GM18870 (cell line): ENCODE results near the gene SAMHD1.
"Not testable (repeated sequence)": the region's sequence is repeated elsewhere in the genome, so short reads cannot be mapped to it uniquely, and the experiment has no call there.

Experiments
- ATAC-seq: cut with Tn5 transposase; IDR thresholded peaks from one replicate; pipeline ENCODE4 v1.9.1; 2021; ENCODE audit warnings: moderate library complexity; ENCODE audit not compliant: unreplicated experiment

SAMHD1 gene

DNA sequence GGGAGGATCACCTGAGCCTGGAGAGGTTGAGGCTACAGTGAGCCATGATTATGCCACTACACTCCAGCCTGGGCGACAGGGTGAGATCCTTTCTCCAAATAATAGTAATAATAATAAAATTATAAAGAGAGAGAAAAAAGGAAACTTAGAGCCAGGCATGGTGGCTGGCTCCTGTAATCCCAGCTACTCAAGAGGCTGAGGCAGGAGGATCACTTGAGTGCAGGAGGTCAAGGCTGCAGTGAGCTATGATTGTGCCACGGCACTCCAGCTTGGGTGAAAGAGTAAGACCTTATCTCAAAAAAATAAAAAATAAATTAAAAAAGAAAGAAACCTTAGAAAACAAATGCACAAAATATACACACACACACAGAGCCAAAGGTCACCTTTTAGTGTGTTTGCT lies 5.2 kb upstream of the SAMHD1 start:
- ATAC-seq = no peak

DNA sequence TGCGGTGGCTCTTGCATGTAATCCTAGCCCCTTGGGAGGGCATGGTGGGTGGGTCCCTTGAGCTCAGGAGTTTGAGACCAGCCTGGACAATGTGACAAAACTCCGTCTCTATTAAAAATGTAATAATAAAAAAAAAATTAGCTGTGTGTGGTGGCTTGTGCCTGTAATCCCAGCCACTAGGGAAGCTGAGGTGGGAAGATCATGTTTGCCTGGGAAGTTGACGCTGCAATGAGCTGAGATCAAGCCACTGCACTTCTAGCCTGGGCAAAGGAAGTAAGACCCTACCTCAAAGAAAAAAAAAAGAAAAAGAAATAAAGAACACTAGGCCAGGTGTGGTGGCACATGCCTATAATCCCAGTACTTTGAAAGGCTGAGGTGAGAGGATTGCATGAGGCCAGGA lies 4.5 kb upstream of the SAMHD1 start:
- ATAC-seq = no peak

DNA sequence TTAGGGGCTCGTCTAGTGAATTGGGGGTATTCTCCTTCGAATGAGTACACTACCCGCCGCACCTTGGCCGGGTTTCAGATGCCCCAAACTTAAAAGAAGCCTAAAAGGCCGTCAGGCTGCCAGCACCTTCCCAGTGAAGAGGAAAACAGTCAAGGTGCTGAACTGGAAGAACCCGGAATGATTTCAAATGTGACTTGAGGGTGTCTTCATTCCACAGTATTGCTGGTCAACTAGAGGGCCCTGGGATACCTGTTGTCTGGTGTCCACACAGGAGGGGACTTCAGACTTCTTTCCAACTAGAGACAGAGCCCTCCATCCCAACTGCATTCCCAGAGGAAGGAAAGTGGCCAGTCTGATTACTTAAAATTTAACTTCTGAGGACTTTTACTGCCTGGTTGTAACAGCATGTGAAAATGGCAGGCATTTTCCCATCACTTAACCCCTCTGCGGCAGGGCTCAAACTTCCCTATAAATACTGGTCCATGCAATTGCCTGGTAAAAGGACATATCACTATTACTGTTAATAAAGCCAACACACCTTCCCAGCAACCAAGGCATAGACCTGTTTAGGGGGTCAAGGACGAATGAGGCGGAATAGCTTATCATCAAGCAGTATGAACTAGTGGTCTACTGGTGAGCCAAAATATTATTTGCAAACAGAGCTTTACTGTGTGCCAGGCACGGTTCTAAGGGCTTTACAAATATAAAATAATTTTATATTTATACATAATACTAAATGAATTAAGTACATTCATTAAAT lies 651 bp upstream of the SAMHD1 start:
- ATAC-seq = no peak

DNA sequence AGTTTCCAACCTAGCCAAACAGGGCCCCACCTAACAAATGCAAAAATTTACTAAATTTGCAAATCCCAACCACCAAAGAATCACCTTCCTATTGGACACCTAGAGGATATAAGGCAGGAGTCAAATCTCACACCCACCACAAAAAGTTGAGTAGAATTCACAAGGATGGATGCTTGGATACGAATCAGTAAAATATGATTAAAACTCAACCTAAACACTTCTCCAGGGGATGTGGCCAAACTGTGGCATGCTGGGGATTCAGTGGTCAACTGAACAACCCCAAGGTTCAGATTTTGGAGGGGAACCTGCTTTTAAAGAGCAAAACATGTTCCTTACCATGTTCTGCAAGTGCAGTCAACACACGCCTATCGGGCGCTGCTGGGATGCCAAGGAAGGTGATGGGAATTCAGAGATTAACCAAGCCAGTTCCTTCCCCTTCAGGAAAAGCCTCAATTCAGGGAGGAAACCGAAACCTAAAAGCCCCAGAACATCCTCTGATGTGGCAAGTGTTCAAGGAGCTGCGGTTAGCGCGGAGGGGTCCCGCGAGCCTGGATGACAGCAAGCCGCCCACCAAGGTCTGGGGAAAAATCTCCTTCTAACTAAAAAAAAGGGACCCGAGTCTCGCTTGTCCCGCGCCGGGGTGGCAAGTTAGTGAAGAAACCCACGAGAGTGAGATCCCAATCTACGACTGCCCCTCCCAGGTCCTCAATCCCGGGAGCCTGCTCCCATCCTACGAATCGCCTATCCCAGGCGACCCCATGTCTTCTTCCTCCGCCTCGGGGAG lies 902 bp downstream of the SAMHD1 start:
- ATAC-seq = no peak

DNA sequence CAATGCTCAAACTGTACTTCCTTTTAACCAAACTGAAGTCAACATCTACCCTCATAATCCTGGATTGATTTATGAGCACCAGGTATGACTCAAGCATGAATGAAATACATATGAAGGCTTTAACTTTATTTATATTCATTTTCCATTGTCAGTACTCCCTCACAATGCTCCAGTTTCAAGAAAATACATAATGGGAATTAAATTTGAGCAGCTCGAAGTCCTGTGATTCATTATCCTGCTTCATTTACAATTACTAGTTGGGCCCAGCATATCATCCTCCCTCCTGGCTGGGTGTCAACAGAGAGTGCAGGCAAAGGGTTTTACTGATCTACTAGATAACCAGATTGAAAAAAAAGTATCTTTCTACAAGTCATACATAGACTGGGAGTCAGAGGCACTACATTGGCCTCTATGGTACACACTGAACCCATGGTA lies 10.1 kb downstream of the SAMHD1 start:
- no peak for ATAC-seq

DNA sequence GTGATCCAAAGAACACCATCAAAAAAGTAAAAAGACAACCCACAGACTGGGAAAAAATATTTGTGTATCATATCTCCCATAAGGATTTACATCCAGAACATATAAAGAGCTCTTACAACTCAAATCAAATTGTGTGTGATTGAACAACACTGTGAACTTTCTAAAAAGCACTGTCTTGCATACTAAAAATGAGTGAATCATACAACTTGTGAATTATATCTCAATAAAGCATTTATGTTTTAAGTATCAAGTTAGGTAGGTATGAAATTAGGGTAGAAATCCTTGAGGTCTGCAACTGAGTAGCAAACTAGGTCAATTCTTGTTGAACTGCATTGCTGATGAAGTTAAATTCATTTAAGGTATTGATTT lies 14.1 kb downstream of the SAMHD1 start:
- ATAC-seq = no peak

DNA sequence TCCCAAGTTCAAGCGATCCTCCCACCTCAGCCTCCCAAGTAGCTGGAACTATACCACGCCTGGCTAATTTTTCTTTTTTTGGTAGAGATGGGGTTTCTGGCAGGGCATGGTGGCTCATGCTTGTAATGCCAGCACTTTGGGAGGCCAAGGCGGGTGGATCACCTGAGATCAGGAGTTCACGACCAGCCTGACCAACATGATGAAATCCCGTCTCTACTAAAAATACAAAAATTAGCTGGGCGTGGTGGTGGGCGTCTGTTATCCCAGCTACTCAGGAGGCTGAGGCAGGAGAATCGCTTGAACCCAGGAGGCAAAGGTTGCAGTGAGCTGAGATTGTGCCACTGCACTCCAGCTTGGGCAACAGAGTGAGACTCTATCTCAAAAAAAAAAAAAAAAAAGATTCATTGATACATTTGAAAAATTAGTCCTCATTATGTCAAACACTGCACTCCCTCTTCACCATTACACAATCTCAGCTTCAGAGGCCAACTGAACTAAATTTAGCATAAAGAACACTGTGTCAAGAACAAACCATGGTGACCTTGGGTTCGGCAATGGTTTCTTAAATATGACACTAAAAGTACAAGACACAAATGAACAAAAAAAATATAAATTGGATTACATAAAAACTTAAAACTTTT lies 14.6 kb downstream of the SAMHD1 start:
- ATAC-seq = not testable (repeated sequence)

DNA sequence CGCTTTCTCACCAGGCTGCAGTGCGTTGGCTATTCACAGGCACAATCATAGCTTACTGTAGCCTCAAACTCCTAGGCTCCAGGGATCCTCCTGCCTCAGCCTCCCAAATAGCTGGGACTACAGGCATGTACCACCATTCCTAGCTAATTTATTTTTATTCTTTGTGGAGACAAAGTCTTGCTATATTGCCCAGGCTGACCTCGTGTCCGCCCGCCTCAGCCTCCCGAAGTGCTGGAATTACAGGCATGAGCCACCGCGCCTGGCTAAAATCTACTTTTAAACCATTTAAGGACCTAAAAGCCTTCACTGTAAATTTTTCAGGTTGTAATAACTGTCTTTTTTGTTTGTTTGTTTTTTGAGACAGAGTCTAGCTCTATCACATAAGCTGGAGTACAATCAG lies 15.2 kb downstream of the SAMHD1 start:
- no peak for ATAC-seq

DNA sequence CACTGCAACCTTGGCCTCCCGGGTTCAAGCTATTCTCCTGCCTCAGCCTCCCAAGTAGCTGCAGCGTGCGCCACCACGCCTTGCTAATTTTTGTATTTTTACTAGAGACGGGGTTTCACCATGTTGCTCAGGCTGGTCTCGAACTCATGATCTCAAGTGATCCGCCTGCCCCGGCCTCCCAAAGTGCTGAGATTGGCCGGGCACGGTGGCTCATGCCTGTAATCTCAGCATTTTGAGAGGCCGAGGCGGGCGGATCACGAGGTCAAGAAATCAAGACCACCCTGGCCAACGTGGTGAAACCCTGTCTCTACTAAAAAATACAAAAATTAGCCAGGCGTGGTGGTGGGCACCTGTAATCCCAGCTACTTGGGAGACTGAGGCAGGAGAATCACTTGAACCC lies 17.9 kb downstream of the SAMHD1 start:
- not testable (repeated sequence) for ATAC-seq

DNA sequence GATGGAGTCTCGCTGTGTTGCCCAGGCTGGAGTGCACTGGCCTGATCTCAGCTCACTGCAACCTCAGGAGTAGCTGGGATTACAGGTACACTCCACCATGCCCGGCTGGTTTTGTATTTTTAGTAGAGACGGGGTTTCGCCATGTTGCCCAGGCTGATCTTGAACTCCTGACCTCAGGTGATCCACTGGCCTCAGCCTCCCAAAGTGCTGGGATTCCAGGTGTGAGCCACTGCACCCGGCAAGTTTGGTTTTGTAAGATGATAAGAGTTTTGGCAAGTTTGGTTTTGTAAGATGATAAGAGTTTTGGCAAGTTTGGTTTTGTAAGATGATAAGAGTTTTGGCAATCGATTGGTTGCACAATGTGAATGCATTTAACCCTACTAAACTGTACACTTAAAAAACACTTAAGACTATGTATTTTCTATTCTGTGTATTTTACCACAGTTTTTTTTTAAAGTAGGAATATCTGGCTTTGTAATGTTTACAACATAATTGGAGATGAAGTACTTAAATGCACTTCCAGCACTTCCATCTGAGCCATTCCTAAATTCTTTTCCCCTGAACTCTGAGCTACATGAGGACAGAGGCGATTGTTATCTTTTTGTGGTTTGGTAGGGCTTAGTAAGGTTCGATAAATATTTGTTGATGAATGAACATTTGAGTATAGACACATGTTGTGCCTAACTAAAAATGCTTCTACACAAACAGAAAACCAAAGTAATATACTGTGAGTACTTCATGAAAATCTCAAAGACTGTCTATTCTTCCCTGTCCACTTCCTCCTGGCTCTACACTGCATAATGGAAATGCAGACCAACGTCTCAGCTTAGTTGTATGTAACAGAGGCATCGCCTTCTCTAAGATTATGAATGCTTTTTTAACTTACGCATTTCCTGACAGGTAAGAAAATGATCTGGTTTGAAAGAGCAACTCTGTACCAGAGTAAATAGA lies 18.8 kb downstream of the SAMHD1 start:
- ATAC-seq = no peak

DNA sequence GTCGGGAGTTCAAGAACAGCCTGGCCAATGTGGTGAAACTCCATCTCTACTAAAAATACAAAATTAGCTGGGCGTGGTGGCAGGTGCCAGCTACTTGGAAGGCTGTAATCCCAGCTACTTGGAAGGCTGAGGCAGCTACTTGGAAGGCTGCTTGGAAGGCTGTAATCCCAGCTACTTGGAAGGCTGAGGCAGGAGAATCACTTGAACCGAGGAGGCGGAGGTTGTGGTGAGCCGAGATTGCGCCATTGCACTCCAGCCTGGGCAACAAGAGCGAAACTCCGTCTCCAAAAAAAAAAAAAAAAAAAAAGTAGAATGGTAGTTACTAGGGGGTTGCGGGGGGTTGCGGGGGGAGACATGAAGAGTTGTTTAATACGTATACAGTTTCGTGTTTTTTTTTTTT lies 19.4 kb downstream of the SAMHD1 start:
- ATAC-seq = not testable (repeated sequence)

DNA sequence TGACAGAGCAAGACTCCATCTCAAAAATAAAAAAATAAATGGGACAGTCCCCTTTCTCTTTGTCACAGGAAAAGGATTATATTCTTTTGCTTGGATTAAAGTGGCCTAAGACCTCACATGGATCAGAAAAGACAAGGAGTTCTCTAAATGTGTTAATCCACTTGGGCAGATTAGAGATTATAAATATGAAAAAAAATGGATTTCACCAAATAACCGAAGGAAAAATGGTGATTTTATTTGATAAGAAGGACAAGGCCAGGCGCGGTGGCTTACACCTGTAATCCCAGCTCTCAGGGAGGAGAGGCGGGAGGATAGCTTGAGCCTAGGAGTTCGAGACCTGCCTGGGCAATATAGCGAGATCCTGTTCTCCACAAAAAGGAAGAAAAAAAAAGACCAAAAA lies 21.8 kb downstream of the SAMHD1 start:
- no peak for ATAC-seq

DNA sequence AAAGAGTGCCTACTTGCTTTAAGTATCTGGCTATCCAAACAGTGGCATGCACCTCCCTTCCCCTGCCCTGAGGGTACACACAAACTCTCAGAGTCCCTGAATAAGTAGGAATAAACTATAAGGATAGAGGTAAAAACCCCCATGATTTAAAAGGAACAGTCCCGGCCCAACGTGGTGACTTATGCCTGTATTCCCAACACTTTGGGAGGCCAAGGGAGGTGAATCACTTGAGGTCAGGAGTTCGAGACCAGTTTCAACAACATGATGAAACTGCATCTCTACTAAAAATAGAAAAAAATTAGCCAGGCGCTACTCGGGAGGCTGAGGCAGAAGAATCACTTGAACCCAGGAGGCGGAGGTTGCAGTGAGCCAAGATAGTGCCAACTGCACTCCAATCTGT lies 22.2 kb downstream of the SAMHD1 start:
- ATAC-seq = no peak

DNA sequence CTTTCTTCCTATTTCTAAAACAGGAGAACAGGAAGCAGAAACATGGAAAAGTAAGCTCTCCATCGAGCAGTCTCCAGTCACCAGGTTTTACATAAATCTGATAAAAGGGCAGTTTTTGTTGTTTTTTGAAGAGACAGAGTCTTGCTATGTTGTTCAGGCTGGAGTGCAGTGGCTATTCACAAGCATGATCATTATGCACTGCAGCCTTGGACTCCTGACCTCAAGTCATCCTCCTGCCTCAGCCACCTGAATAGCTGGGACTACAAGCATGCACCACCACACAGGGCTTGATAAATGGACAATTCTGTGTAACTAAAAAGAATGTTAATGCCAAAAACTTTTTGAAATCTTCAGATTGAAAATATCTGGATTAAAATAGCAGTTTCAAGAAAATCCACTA lies 23.8 kb downstream of the SAMHD1 start:
- ATAC-seq = no peak

DNA sequence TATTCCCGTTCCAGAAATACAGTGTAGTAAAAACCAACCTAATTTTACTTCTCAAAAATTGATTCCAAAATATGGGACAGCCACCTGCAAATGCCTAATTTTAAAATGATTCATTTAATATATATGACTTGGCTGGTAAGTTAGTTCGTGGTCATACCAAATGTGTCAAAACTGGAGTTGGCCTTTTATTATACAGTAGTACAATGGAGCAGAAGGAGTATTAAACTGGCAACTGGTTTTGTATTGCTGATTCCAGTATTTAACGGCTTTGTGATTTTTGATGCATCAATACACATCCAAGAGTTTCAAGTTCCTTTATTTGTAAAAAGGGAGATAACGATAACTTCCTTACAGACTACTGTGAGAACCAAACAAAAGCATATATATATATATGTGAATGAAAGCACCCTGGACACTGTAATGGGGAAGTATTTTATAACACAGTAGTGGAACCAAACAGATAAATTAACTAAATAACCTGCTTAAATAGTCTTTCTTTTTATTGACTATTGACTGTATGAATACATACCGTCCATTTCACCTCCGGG lies 24.8 kb downstream of the SAMHD1 start:
- no peak for ATAC-seq

DNA sequence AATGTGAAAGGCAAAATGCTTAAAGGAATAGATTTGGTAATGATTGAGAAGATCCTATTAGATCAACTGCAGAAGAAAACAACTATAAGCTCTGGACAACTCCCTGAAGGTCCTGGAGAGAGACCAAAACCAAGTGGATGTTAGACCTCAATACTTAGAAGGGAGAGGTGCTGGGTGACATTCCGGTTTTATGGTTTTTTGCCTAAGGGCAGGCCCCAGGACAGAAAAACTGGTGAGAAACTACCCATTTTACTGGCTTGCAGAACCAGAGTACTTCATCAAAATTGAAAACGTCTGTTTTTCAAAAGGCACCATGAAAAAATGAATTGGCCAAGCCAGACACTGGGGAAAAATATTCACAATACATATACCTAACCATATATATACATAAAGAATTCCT lies 26.3 kb downstream of the SAMHD1 start:
- ATAC-seq = no peak

DNA sequence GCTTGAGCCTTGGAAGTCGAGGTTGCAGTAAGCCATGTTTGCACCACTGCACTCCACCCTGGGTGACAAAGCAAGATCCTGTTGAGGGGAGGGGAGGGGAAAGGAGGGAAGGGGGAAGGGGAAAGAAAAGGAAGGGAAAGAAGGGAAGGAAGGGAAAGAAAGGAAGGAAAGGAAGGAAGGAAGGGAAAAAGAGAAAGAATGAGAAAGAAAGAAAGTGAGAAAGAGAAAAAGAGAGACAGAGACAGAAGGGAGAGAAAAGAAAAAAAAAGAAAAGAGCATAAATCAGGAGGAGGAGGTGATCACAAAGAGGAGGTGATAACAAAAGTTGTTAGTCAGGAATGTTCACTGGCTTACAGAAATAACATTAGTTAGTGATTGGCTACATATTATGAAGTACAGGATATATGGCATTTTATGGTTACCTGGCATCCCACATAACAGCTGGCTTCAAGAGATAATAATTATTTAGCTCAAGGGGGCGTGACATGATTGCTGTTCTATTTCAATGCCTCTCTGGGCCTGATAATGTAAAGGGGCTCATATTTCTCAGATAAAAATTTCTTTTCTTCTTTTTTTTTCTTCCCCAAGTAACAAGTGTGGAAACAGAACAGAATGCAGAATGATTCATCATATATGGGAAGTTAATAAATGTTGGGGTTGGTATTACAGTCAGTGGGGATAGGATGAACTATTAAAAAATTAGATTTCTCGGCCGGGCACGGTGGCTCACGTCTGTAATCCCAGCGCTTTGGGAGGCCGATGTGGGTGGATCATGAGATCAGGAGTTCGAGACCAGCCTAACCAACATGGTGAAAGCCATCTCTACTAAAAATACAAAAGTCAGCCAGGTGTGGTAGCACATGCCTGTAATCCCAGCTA lies 27.1 kb downstream of the SAMHD1 start:
- ATAC-seq = no peak

DNA sequence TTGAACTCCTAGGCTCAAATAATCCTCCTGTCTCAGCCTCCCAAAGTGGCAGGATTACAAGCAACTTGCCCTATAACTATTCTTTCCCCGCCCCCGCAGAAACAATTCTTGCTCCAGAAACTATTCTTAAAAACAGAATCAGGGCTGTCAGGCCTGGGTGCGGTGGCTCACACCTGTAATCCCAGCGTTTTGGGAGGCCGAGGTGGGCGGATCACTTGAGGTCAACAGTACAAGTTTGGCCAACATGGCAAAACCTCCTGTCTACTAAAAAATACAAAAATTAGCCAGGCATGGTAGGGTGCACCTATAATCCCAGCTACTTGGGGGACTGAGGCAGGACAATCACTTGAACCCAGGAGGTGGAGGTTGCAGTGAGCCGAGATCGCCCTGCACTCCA lies 31.2 kb downstream of the SAMHD1 start:
- no peak for ATAC-seq

DNA sequence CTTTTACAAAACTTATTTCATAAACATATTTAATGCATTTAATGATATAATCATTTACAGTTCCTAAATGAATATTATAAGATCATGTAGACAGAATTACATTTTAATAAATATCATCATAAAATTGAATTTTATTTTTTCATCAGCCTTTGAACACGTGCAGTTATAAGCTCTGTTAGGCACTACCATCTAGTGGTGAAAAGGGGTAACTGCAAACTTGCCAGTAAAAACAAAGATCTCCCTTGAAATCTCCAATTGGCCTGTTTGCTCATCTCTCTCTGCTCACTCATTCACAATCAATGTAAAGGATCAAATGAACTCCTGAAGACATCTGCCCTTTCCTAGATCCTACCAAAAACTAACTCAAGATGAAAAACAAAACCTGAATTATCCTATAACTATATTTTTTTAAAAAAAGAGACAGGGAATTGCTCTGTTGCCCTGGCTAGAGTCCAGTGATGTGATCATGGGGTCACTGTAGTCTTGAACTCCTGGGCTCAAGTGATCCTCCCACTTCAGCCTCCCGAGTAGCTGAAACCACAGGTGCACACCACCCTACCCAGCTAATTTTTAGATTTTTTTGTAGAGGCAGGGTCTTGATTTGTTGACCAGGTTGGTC lies 31.7 kb downstream of the SAMHD1 start:
- ATAC-seq = no peak
